Liver (tissue), 9 donors: ENCODE data around the gene LDHB. TPM values are rescaled to one million over a fixed set of nuclear protein-coding genes. Genes with fewer than 3 reads are reported as not detected.
"Not testable (repeated sequence)": the region's sequence is repeated elsewhere in the genome, so short reads cannot be mapped to it uniquely, and the experiment has no call there.

Experiments
- DNase-seq: peaks from one replicate; pipeline ENCODE4 v3.0.0-alpha.2; 2017; ENCODE audit warnings: low spot score
- H3K27ac ChIP-seq, 2 donors: one replicate each; pipeline ENCODE4 v1.7.0; 2013; ENCODE audit warnings: inconsistent platforms in 2 of 2, low read length in 2 of 2, control low read depth in 1 of 2, low read depth in 1 of 2, mild to moderate bottlenecking in 1 of 2
- H3K27me3 ChIP-seq, 4 donors: one replicate each; pipeline versions ENCODE4 v1.6.1 to v1.7.0; 2013; ENCODE audit warnings: low read length in 3 of 4, inconsistent platforms in 1 of 4, mild to moderate bottlenecking in 1 of 4, moderate library complexity in 1 of 4; ENCODE audit not compliant: control insufficient read depth in 4 of 4, insufficient read depth in 4 of 4
- H3K36me3 ChIP-seq, 4 donors: one replicate each; pipeline versions ENCODE4 v1.6.1 to v1.7.0; 2013; ENCODE audit warnings: low read length in 3 of 4, mild to moderate bottlenecking in 3 of 4, low read depth in 1 of 4, moderate library complexity in 1 of 4; ENCODE audit not compliant: control insufficient read depth in 4 of 4, insufficient read depth in 3 of 4
- H3K4me1 ChIP-seq, 4 donors: one replicate each; pipeline versions ENCODE4 v1.6.1 to v1.7.0; 2013; ENCODE audit warnings: low read length in 3 of 4, mild to moderate bottlenecking in 3 of 4, moderate library complexity in 1 of 4; ENCODE audit not compliant: control insufficient read depth in 4 of 4, insufficient read depth in 4 of 4
- H3K4me3 ChIP-seq, 3 donors: one replicate each; pipeline versions ENCODE4 v1.6.1 to v1.7.0; 2013; ENCODE audit warnings: low read length in 3 of 3, control low read depth in 1 of 3, low read depth in 1 of 3, mild to moderate bottlenecking in 1 of 3
- H3K9ac ChIP-seq, 2 donors: one replicate each; pipeline ENCODE4 v1.7.0; 2013; ENCODE audit warnings: low read length in 2 of 2, mild to moderate bottlenecking in 2 of 2, moderate library complexity in 2 of 2, control low read depth in 1 of 2, low read depth in 1 of 2
- H3K9me3 ChIP-seq, 4 donors: one replicate each; pipeline versions ENCODE4 v1.6.1 to v1.7.0; 2013; ENCODE audit warnings: low read length in 3 of 4; ENCODE audit not compliant: control insufficient read depth in 4 of 4
- EGR1 ChIP-seq, 2 donors: IDR thresholded peaks; 2 replicates each; pipeline ENCODE4 v1.6.1; 2016 to 2018; ENCODE audit warnings: antibody characterized with exemption in 2 of 2, low read depth in 2 of 2
- FOXA1 ChIP-seq: IDR thresholded peaks from 2 replicates; pipeline ENCODE4 v1.6.1; 2016; ENCODE audit warnings: antibody characterized with exemption
- GABPA ChIP-seq, 2 donors: IDR thresholded peaks in 1 of 2; conservative IDR thresholded peaks in 1 of 2; 2 replicates each; pipeline ENCODE4 v1.6.1; 2016; ENCODE audit warnings: antibody characterized with exemption in 2 of 2, mild to moderate bottlenecking in 1 of 2, moderate library complexity in 1 of 2
- HNF4A ChIP-seq, 2 donors: conservative IDR thresholded peaks; 2 replicates each; pipeline ENCODE4 v1.6.1; 2016; ENCODE audit warnings: antibody characterized with exemption in 2 of 2, mild to moderate bottlenecking in 2 of 2
- HNF4G ChIP-seq: IDR thresholded peaks from 2 replicates; pipeline ENCODE4 v1.6.1; 2016; ENCODE audit warnings: antibody characterized with exemption
- NR2F2 ChIP-seq: IDR thresholded peaks from 2 replicates; pipeline ENCODE4 v1.6.1; 2016; ENCODE audit warnings: antibody characterized with exemption
- RXRA ChIP-seq, 2 donors: IDR thresholded peaks; 2 replicates each; pipeline ENCODE4 v1.6.1; 2017 to 2018; ENCODE audit warnings: antibody characterized with exemption in 2 of 2, mild to moderate bottlenecking in 1 of 2
- SP1 ChIP-seq: IDR thresholded peaks from 2 replicates; pipeline ENCODE4 v1.6.1; 2018; ENCODE audit warnings: antibody characterized with exemption, mild to moderate bottlenecking
- TAF1 ChIP-seq: conservative IDR thresholded peaks from 2 replicates; pipeline ENCODE4 v1.6.1; 2016; ENCODE audit warnings: antibody characterized with exemption, mild to moderate bottlenecking
- YY1 ChIP-seq: IDR thresholded peaks from 2 replicates; pipeline ENCODE4 v1.6.1; 2016; ENCODE audit warnings: antibody characterized with exemption, mild to moderate bottlenecking
- WGBS: extraction: QIAGEN DNeasy Blood & Tissue Kit; methylation state at CpG from one replicate; pipeline ENCODE4 v1.1.7; 2013; 5-methylcytosine and 5-hydroxymethylcytosine counted together
- polyA plus RNA-seq, 2 donors: library from polyadenylated mRNA; stranded (reverse) in 1 of 2; unstranded in 1 of 2; fragments of 200-250 nt in 1 of 2; fragments of >200 nt in 1 of 2; fragmentation: Nextera tagmentation in 1 of 2; extraction: Ambion mirVana in 1 of 2; gene quantifications; one replicate each; pipeline versions ENCODE4 v1.2.1 to v1.2.3, GENCODE V29; 2013 to 2015
- total RNA-seq, 2 donors: library from RNA; depleted of rRNA; stranded (reverse); fragments of >200 nt; gene quantifications; one replicate each; pipeline ENCODE4 v1.2.3, GENCODE V29; 2014
- TF ChIP-seq, protein P1 (sequence below): fragments of 150-350 bp; IDR thresholded peaks from 2 replicates; pipeline ENCODE4 v1.5.1; 2017; ENCODE audit warnings: improper control_type of control experiment, low read depth, low read length; ENCODE audit not compliant: missing input control
- donor health status: healthy.
- donor health status: healthy.
- donor health status: healthy.
- donor health status: healthy.
- donor health status: healthy.

Gene LDHB
- total and polyA plus RNA-seq, 4 donors, result 20.9 to 99.7 (median 42.3) TPM

DNA sequence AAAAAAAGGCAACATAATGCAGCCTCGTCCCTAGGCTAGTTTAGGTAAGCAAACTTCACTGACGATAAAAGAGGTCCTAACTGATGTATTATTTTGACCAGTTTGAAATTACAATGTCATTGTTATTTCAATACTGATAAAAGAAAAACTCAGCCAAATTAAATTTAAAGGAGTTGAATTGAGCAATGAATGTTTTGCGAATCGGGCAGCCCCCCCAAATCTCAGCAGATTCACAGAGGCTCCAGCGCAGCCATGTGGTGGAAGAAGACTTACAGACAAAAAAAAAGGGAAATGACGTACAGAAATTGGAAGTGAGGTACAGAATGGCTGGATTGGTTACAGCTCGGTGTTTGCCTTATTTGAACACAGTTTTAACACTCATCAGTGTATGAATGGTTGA is 8.2 kb upstream of the LDHB start:
- no peak for DNase-seq
- Histone ChIP-seq H3K9me3 (no peaks in the 10 kb centered on the region), H3K36me3 (no peaks in the 10 kb centered on the region), H3K9ac (no peak overlapping the region), H3K4me3 (no peak overlapping the region), H3K27ac (no peak overlapping the region), H3K27me3 (no peaks in the 10 kb centered on the region), H3K4me1 (no peaks in the 10 kb centered on the region)
- WGBS, result 94% methylated on average over 7 of the region's 7 CpGs
- TF ChIP-seq NR2F2 (no peak), HNF4G (no peak)

DNA sequence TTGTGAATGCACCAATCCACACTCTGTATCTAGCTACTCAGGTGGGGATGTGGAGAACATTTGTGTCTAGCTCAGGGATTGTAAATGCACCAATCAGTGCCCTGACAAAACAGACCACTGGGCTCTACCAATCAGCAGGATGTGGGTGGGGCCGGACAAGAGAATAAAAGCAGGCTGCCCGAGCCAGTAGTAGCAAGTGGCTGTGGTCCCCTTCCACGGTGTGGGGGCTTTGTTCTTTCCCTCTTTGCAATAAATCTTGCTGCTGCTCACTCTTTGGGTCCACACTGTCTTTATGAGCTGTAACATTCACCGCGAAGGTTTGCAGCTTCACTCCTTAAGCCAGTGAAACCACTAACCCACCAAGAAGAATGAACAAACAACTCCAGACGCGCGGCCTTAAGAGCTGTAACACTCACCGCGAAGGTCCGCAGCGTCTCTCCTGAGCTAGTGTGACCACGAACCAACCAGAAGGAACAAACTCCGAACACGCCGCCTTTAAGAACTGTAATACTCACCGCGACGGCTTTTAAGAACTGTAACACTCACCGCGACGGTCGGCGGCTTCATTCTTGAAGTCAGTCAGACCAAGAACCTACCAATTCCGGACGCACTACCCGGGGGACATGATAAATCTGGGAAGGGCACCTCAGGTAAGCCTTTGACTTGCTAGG is 4.6 kb upstream of the LDHB start:
- no peak for TF ChIP-seq HNF4A (conservative IDR thresholded peaks at IDR 0.05)
- no peak for TF ChIP-seq GABPA (IDR thresholded peaks at IDR 0.05 in 1 of 2, conservative IDR thresholded peaks at IDR 0.05 in 1 of 2)
- no peak for TF ChIP-seq RXRA (IDR thresholded peaks at IDR 0.05)
- no peaks in the 10 kb centered on the region for H3K27me3 ChIP-seq
- H3K9ac ChIP-seq, result no peak overlapping the region
- no peak overlapping the region for H3K4me3 ChIP-seq
- no peaks in the 10 kb centered on the region for H3K9me3 ChIP-seq
- no peak for DNase-seq
- no peaks in the 10 kb centered on the region for H3K36me3 ChIP-seq
- H3K27ac ChIP-seq, result no peak overlapping the region
- peaks cover 0 to 6% (median 4%) of the 10 kb centered on the region in 4 donors for H3K4me1 ChIP-seq
- 97% methylated on average over 27 of the region's 27 CpGs for WGBS

DNA sequence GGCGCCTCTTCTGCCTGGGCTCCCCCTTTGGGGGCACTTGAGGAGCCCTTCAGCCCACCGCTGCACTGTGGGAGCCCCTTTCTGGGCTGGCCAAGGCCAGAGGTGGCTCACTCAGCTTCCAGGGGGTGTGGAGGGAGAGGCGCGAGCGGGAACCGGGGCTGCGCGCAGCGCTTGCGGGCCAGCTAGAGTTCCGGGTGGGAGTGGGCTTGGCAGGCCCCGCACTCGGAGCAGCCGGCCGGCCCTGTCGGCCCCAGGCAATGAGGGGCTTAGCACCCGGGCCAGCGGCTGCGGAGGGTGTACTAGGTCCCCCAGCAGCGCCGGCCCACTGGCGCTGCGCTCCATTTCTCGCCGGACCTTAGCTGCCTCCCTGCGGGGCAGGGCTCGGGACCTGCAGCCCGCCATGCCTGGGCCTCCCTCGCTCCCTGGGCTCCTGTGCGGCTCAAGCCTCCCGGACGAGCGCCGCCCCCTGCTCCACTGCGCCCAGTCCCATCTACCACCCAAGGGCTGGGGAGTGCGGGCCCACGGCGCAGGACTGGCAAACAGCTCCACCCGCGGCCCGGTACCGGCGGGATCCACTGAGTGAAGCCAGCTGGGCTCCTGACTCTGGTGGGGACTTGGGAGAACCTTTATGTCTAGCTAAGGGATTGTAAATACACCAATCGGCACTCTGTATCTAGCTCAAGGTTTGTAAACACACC is 3.9 kb upstream of the LDHB start:
- not testable (repeated sequence) for H3K36me3 ChIP-seq, H3K4me3 ChIP-seq, H3K9me3 ChIP-seq, DNase-seq, H3K27me3 ChIP-seq, H3K27ac ChIP-seq, H3K4me1 ChIP-seq, H3K9ac ChIP-seq
- WGBS, result 98% methylated on average over 44 of the region's 44 CpGs

DNA sequence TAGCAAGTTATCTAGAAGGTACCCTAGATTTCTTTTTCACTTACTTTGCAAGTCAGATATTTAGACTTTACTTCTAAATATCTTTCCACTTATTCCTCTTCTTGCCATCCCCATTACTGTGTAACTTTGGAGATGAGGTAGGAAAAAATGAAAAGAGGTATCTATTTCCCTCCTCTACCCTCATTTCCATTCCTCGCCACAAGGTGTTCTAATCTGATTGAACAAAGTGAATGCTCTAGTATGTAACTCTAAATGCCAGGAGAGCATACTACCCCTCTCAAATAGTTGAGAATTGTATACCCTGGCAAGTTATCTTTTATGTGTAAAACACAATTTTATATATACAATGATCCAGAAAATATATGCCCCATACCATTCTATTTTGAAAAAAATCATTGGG is 1.7 kb upstream of the LDHB start:
- no peaks in the 10 kb centered on the region for H3K27me3 ChIP-seq

More for the DNA sequence above, 1.7 kb upstream of the LDHB start:
- TF ChIP-seq GABPA (IDR thresholded peaks at IDR 0.05 in 1 of 2, conservative IDR thresholded peaks at IDR 0.05 in 1 of 2) (no peak), EGR1 (IDR thresholded peaks at IDR 0.05; ENCODE audit: low read depth in 2 of 2) (no peak), HNF4A (conservative IDR thresholded peaks at IDR 0.05) (no peak), SP1 (no peak), YY1 (no peak), RXRA (IDR thresholded peaks at IDR 0.05) (no peak), HNF4G (no peak), FOXA1 (no peak), TAF1 (no peak)
- TF ChIP-seq, protein P1, sequence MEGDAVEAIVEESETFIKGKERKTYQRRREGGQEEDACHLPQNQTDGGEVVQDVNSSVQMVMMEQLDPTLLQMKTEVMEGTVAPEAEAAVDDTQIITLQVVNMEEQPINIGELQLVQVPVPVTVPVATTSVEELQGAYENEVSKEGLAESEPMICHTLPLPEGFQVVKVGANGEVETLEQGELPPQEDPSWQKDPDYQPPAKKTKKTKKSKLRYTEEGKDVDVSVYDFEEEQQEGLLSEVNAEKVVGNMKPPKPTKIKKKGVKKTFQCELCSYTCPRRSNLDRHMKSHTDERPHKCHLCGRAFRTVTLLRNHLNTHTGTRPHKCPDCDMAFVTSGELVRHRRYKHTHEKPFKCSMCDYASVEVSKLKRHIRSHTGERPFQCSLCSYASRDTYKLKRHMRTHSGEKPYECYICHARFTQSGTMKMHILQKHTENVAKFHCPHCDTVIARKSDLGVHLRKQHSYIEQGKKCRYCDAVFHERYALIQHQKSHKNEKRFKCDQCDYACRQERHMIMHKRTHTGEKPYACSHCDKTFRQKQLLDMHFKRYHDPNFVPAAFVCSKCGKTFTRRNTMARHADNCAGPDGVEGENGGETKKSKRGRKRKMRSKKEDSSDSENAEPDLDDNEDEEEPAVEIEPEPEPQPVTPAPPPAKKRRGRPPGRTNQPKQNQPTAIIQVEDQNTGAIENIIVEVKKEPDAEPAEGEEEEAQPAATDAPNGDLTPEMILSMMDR, result no peak
- 81% methylated on average over 1 of the region's 1 CpG for WGBS
- H3K27ac ChIP-seq, result no peak overlapping the region
- H3K36me3 ChIP-seq, result no peaks in the 10 kb centered on the region
- no peak for DNase-seq
- no peaks in the 10 kb centered on the region for H3K9me3 ChIP-seq
- H3K4me3 ChIP-seq, result no peak overlapping the region
- no peak overlapping the region for H3K9ac ChIP-seq
- H3K4me1 ChIP-seq, result peaks cover 0 to 9% (median 6%) of the 10 kb centered on the region in 4 donors
